Ramos (cell line): Measurements from ENCODE around the gene KIF18A.

ENCODE experiments used
- in situ Hi-C: fragments of 300-500 bp; cut with MboI; formaldehyde crosslinking; loops from one replicate; pipeline ENCODE4 v1.14.3; 2022; ENCODE audit warnings: low sequenced_read_pairs; ENCODE audit not compliant: unreplicated experiment

The KIF18A gene

GRCh38 chr11:27972522-27973170, 135.3 kb downstream of the KIF18A start:
- in situ Hi-C loops, result no loop called here

GRCh38 chr11:27971171-27971570, 136.8 kb downstream of the KIF18A start:
- in situ Hi-C loops, result no loop called here
